SK-N-SH (cell line): ENCODE results near the gene TRIM44.
A peak's percentile ranks its signal among the peaks of the same experiment; 100 is the strongest.

Source experiments
- CTCF ChIP-seq: fragments of 200-600 bp; sonication (generic); IDR thresholded peaks from 2 replicates; pipeline ENCODE4 v1.6.1; 2017; ENCODE audit warnings: antibody characterized with exemption, mild to moderate bottlenecking, moderate library complexity
- FOXJ3 ChIP-seq: sonication (generic); formaldehyde crosslinking; IDR thresholded peaks from 2 replicates; pipeline ENCODE4 v1.5.1; 2020; ENCODE audit warnings: mild to moderate bottlenecking, missing genetic modification reagents
- JUND ChIP-seq: IDR thresholded peaks from 2 replicates; pipeline ENCODE4 v1.4.0; 2012
- NRF1 ChIP-seq: IDR thresholded peaks from 2 replicates; pipeline ENCODE4 v1.6.1; 2012; ENCODE audit warnings: low read depth, mild to moderate bottlenecking, low read length
- POLR2AphosphoS5 ChIP-seq: IDR thresholded peaks from 2 replicates; pipeline ENCODE4 v1.6.1; 2012; ENCODE audit warnings: low read depth, low read length
- RFX5 ChIP-seq: IDR thresholded peaks from 2 replicates; pipeline ENCODE4 v1.6.1; 2012; ENCODE audit warnings: mild to moderate bottlenecking, improper control_type of control experiment, low read length
- SIN3A ChIP-seq: IDR thresholded peaks from 2 replicates; pipeline ENCODE4 v1.6.1; 2012; ENCODE audit warnings: low read depth, mild to moderate bottlenecking, low read length, moderate library complexity, borderline replicate concordance
- SMC3 ChIP-seq: IDR thresholded peaks from 2 replicates; pipeline ENCODE4 v1.6.1; 2012; ENCODE audit warnings: low read depth, low read length, improper control_type of control experiment
- TAF1 ChIP-seq: IDR thresholded peaks from 2 replicates; pipeline ENCODE4 v1.6.1; 2012; ENCODE audit warnings: low read depth, mild to moderate bottlenecking, low read length, moderate library complexity, borderline replicate concordance
- TCF12 ChIP-seq: IDR thresholded peaks from 2 replicates; pipeline ENCODE4 v1.4.0; 2012
- TF ChIP-seq, protein P1 (sequence below): IDR thresholded peaks from 2 replicates; pipeline ENCODE4 v1.6.1; 2012; ENCODE audit warnings: mild to moderate bottlenecking, low read depth, low read length, moderate library complexity
- TF ChIP-seq, protein P2 (sequence below): IDR thresholded peaks from 2 replicates; pipeline ENCODE4 v1.4.0; 2012; ENCODE audit warnings: low read depth

DNA sequence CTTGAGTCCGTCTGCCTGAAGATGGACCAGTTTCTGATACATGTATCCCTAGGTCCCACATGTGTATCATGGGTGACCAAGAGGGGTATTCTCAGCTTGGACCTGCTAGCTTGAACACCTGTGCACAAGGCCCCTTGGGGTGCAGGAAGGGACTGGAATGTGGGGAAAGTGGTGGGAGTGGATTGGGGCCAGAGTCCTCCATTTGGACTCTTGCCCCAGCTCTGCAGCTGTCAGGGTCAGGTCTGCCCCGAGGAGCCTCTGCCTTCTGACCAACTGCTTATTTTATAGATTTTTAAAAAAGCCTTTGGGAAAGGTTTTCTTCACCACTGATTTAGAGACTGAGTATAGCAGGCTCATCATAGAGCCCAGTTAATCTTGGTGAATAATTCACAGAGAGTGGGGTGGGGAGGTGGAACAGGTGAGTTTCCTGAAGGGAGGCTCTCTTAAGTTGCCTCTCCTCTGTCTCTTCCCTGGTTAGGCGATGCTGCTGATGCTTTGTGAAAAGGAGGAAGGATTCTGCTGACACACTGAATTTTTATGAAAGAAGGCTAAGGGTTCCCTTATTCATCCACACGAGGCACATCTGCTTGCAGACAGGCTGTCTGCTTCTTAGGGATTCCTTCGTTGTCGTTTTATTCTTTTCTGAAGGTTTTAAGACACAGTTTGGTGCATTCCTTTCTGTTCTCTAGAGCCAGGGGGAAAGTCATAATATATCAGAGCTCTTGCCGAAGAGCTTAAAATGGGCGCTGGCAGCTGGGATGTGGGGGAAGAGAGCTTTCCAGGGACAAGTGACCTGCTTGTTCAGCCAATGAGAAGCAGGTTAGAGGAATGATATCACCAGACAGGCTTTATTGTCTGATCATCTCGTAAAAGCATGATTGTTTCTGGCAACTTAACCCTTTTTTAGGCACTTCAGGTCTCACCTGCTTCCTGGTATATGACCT lies 19.9 kb downstream of the TRIM44 start:
- no peak for TF ChIP-seq TAF1
- TF ChIP-seq CTCF: no peak
- TF ChIP-seq TCF12: no peak
- no peak for TF ChIP-seq JUND
- TF ChIP-seq SIN3A: no peak
- TF ChIP-seq POLR2AphosphoS5: no peak
- TF ChIP-seq FOXJ3 (CRISPR knock-in tag): no peak
- TF ChIP-seq RFX5: peak; percentile 53; the same call in 1 of the 2 replicates
- TF ChIP-seq, protein P1, sequence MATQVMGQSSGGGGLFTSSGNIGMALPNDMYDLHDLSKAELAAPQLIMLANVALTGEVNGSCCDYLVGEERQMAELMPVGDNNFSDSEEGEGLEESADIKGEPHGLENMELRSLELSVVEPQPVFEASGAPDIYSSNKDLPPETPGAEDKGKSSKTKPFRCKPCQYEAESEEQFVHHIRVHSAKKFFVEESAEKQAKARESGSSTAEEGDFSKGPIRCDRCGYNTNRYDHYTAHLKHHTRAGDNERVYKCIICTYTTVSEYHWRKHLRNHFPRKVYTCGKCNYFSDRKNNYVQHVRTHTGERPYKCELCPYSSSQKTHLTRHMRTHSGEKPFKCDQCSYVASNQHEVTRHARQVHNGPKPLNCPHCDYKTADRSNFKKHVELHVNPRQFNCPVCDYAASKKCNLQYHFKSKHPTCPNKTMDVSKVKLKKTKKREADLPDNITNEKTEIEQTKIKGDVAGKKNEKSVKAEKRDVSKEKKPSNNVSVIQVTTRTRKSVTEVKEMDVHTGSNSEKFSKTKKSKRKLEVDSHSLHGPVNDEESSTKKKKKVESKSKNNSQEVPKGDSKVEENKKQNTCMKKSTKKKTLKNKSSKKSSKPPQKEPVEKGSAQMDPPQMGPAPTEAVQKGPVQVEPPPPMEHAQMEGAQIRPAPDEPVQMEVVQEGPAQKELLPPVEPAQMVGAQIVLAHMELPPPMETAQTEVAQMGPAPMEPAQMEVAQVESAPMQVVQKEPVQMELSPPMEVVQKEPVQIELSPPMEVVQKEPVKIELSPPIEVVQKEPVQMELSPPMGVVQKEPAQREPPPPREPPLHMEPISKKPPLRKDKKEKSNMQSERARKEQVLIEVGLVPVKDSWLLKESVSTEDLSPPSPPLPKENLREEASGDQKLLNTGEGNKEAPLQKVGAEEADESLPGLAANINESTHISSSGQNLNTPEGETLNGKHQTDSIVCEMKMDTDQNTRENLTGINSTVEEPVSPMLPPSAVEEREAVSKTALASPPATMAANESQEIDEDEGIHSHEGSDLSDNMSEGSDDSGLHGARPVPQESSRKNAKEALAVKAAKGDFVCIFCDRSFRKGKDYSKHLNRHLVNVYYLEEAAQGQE: no peak
- no peak for TF ChIP-seq NRF1
- no peak for TF ChIP-seq SMC3
- TF ChIP-seq, protein P2, sequence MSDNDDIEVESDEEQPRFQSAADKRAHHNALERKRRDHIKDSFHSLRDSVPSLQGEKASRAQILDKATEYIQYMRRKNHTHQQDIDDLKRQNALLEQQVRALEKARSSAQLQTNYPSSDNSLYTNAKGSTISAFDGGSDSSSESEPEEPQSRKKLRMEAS: no peak
